IMR-90 (cell line): ENCODE measurements around the gene STAM2. TPM values are rescaled to one million over a fixed set of nuclear protein-coding genes. Genes with fewer than 3 reads are reported as not detected.

Experiments
- ATAC-seq: fragments of 200-7000 bp; cut with Tn5 transposase; 2 replicates; pipeline ENCODE4 v1.9.1; 2020; ENCODE audit warnings: low read depth, mild to moderate bottlenecking, moderate library complexity
- BruUV-seq: library from RNA; stranded (reverse); fragments of 400-500 nt; replicated peaks from 2 replicates; lab custom pipeline; 2021; lab: Mats Ljungman, UMichigan
- CTCF ChIA-PET: fragments of 300-600 bp; formaldehyde crosslinking; extraction: SDS; loops from one replicate; lab custom pipeline; 2021; ENCODE audit warnings: antibody characterized with exemption; lab: Yijun Ruan, JAX
- POLR2A ChIA-PET: fragments of 300-600 bp; sonication (Branson Sonifier 250); formaldehyde crosslinking; loops from one replicate; lab custom pipeline; 2022; ENCODE audit warnings: antibody characterized with exemption; ENCODE audit not compliant: unreplicated experiment; lab: Charles Lee
- DNase-seq: peaks from one replicate; pipeline ENCODE4 v3.0.0; 2013
- H2AFZ ChIP-seq: replicated peaks from 2 replicates; pipeline ENCODE3; 2013; ENCODE audit warnings: low read length, mild to moderate bottlenecking; ENCODE audit not compliant: poor library complexity
- H2AK5ac ChIP-seq: 2 replicates; pipeline ENCODE4 v1.6.1; 2013; ENCODE audit warnings: low read depth, low read length, inconsistent platforms
- H2AK9ac ChIP-seq: replicated peaks from 2 replicates; pipeline ENCODE3; 2013; ENCODE audit warnings: mild to moderate bottlenecking, low read depth, low read length, moderate library complexity; ENCODE audit not compliant: poor library complexity
- H2BK120ac ChIP-seq: 2 replicates; pipeline ENCODE4 v1.6.1; 2013; ENCODE audit warnings: low read depth, low read length, inconsistent platforms
- H2BK15ac ChIP-seq: 3 replicates; pipeline ENCODE4 v1.6.1; 2013; ENCODE audit warnings: low read depth, low read length, inconsistent platforms
- H2BK20ac ChIP-seq: 2 replicates; pipeline ENCODE4 v1.6.1; 2013; ENCODE audit warnings: low read depth, mild to moderate bottlenecking, inconsistent platforms, low read length, moderate library complexity
- H2BK5ac ChIP-seq: 2 replicates; pipeline ENCODE4 v1.6.1; 2013; ENCODE audit warnings: mild to moderate bottlenecking, low read depth, low read length, inconsistent platforms; ENCODE audit not compliant: poor library complexity, severe bottlenecking
- H3K14ac ChIP-seq: replicated peaks from 2 replicates; pipeline ENCODE4 v1.6.1; 2013; ENCODE audit warnings: low read depth, low read length, inconsistent platforms
- H3K18ac ChIP-seq: 2 replicates; pipeline ENCODE4 v1.6.1; 2013; ENCODE audit warnings: low read depth, low read length, control low read depth
- H3K23ac ChIP-seq: 2 replicates; pipeline ENCODE4 v1.6.1; 2013; ENCODE audit warnings: low read depth, low read length, inconsistent platforms
- H3K27ac ChIP-seq: 2 replicates; pipeline ENCODE4 v1.5.1; 2013; ENCODE audit warnings: mild to moderate bottlenecking, control low read depth, low read length; ENCODE audit not compliant: insufficient read depth
- H3K27me3 ChIP-seq: 2 replicates; pipeline ENCODE4 v1.6.1; 2013; ENCODE audit warnings: low read length; ENCODE audit not compliant: control insufficient read depth, insufficient read depth
- H3K36me3 ChIP-seq: 2 replicates; pipeline ENCODE4 v1.6.1; 2013; ENCODE audit warnings: low read length, mixed read lengths; ENCODE audit not compliant: control insufficient read depth, insufficient read depth
- H3K4ac ChIP-seq: 2 replicates; pipeline ENCODE4 v1.6.1; 2013; ENCODE audit warnings: low read depth, low read length, inconsistent platforms
- H3K4me1 ChIP-seq: 2 replicates; pipeline ENCODE4 v1.6.1; 2013; ENCODE audit warnings: low read length, mixed read lengths; ENCODE audit not compliant: control insufficient read depth, insufficient read depth
- H3K4me2 ChIP-seq: 2 replicates; pipeline ENCODE4 v1.6.1; 2013; ENCODE audit warnings: low read depth, mild to moderate bottlenecking, control low read depth, low read length, moderate library complexity
- H3K4me3 ChIP-seq: 2 replicates; pipeline ENCODE4 v1.5.1; 2013; ENCODE audit warnings: low read depth, mild to moderate bottlenecking, control low read depth, low read length, moderate library complexity; ENCODE audit not compliant: insufficient read depth
- H3K56ac ChIP-seq: 2 replicates; pipeline ENCODE4 v1.6.1; 2013; ENCODE audit warnings: low read length, inconsistent platforms; ENCODE audit not compliant: insufficient read depth; ENCODE audit errors: extremely low read depth
- H3K79me1 ChIP-seq, 2 experiments: 2 replicates each; pipeline ENCODE4 v1.6.1; 2013; ENCODE audit warnings: low read length in 2 of 2, inconsistent platforms in 1 of 2, low read depth in 1 of 2
- H3K9ac ChIP-seq: 2 replicates; pipeline ENCODE4 v1.6.1; 2013; ENCODE audit warnings: low read depth, low read length, control low read depth
- H3K9me1 ChIP-seq: 2 replicates; pipeline ENCODE4 v1.6.1; 2013; ENCODE audit warnings: low read length, inconsistent platforms; ENCODE audit not compliant: insufficient read depth
- H3K9me3 ChIP-seq: 2 replicates; pipeline ENCODE4 v1.6.1; 2013; ENCODE audit warnings: low read length; ENCODE audit not compliant: control insufficient read depth, insufficient read depth
- H4K20me1 ChIP-seq: 2 replicates; pipeline ENCODE4 v1.6.1; 2013; ENCODE audit warnings: low read length, inconsistent platforms; ENCODE audit not compliant: insufficient read depth
- H4K5ac ChIP-seq: 2 replicates; pipeline ENCODE4 v1.6.1; 2013; ENCODE audit warnings: mild to moderate bottlenecking, low read depth, low read length, control low read depth
- H4K8ac ChIP-seq, 2 experiments: 2 replicates each; pipeline ENCODE4 v1.6.1; 2013; ENCODE audit warnings: low read depth in 2 of 2, low read length in 2 of 2, control low read depth in 1 of 2, inconsistent platforms in 1 of 2
- H4K91ac ChIP-seq: 2 replicates; pipeline ENCODE4 v1.6.1; 2013; ENCODE audit warnings: low read depth, low read length, inconsistent platforms; ENCODE audit not compliant: insufficient read depth
- BHLHE40 ChIP-seq: fragments of 150-350 bp; IDR thresholded peaks from 2 replicates; pipeline ENCODE4 v1.6.1; 2016; ENCODE audit warnings: mild to moderate bottlenecking, low read depth, low read length
- CEBPB ChIP-seq: IDR thresholded peaks from 2 replicates; pipeline ENCODE4 v1.6.1; 2012; ENCODE audit warnings: low read depth, low read length, improper control_type of control experiment
- CHD1 ChIP-seq: IDR thresholded peaks from 2 replicates; pipeline ENCODE4 v1.6.1; 2012; ENCODE audit warnings: low read depth, low read length, improper control_type of control experiment
- FOS ChIP-seq: fragments of 150-350 bp; IDR thresholded peaks from 2 replicates; pipeline ENCODE4 v1.6.1; 2016; ENCODE audit warnings: low read depth, low read length
- MAFK ChIP-seq: IDR thresholded peaks from 2 replicates; pipeline ENCODE4 v1.6.1; 2012; ENCODE audit warnings: low read depth, low read length, improper control_type of control experiment
- MAZ ChIP-seq: IDR thresholded peaks from 2 replicates; pipeline ENCODE4 v1.6.1; 2012; ENCODE audit warnings: low read depth, mild to moderate bottlenecking, low read length, improper control_type of control experiment, moderate library complexity, borderline replicate concordance
- MXI1 ChIP-seq: IDR thresholded peaks from 2 replicates; pipeline ENCODE4 v1.6.1; 2012; ENCODE audit warnings: low read depth, mild to moderate bottlenecking, low read length, moderate library complexity, borderline replicate concordance
- NFE2L2 ChIP-seq: fragments of 150-350 bp; IDR thresholded peaks from 2 replicates; pipeline ENCODE4 v1.6.1; 2016; ENCODE audit warnings: low read depth, mild to moderate bottlenecking, low read length
- POLR2A ChIP-seq: IDR thresholded peaks from 2 replicates; pipeline ENCODE4 v1.6.1; 2012; ENCODE audit warnings: mild to moderate bottlenecking, low read depth, low read length
- RAD21 ChIP-seq: IDR thresholded peaks from 2 replicates; pipeline ENCODE4 v1.6.1; 2012; ENCODE audit warnings: low read length, improper control_type of control experiment
- RCOR1 ChIP-seq: IDR thresholded peaks from 2 replicates; pipeline ENCODE4 v1.6.1; 2012; ENCODE audit warnings: mild to moderate bottlenecking, low read length, improper control_type of control experiment; ENCODE audit not compliant: insufficient replicate concordance
- RFX5 ChIP-seq: IDR thresholded peaks from 2 replicates; pipeline ENCODE4 v1.8.0; 2012; ENCODE audit warnings: low read depth, mild to moderate bottlenecking, low read length, moderate library complexity
- SMC3 ChIP-seq: fragments of 150-350 bp; IDR thresholded peaks from 2 replicates; pipeline ENCODE4 v1.6.1; 2016; ENCODE audit warnings: low read depth, mild to moderate bottlenecking, antibody characterized with exemption, low read length, moderate library complexity
- WGBS, 2 experiments: methylation state at CpG; one replicate each; pipeline versions ENCODE4 v1.1.5 to v1.1.7; 2013; ENCODE audit warnings: missing lambda C conversion rate in 2 of 2; ENCODE audit not compliant: insufficient read length in 1 of 2; ENCODE audit errors: extremely low coverage in 2 of 2; 5-methylcytosine and 5-hydroxymethylcytosine counted together
- dilution Hi-C: fragments of 300-500 bp; cut with HindIII; formaldehyde crosslinking; loops from one replicate; pipeline ENCODE4 v1.14.3; 2018; ENCODE audit warnings: low sequenced_read_pairs; ENCODE audit not compliant: unreplicated experiment
- in situ Hi-C: fragments of 300-500 bp; cut with MboI; formaldehyde crosslinking; loops from 3 replicates; pipeline ENCODE4 v1.14.3; 2019; ENCODE audit warnings: low sequenced_read_pairs, inconsistent platforms, mixed read lengths
- intact Hi-C: fragments of 100-400 bp; cut with micrococcal nuclease; formaldehyde crosslinking; loops from 2 replicates; pipeline ENCODE4 v1.10.0; 2022
- polyA plus RNA-seq, 3 experiments: library from polyadenylated mRNA; depleted of rRNA; stranded (reverse); fragments of >200 nt; gene quantifications; 2 replicates each; pipeline ENCODE4 v1.2.3, GENCODE V29; 2012; ENCODE audit warnings: low replicate concordance in 1 of 3
- total RNA-seq: library from RNA; depleted of rRNA; stranded (reverse); fragments of >200 nt; gene quantifications from 2 replicates; pipeline ENCODE4 v1.2.3, GENCODE V29; 2012
- TF ChIP-seq, protein P1 (sequence below): fragments of 150-350 bp; IDR thresholded peaks from 2 replicates; pipeline ENCODE4 v1.6.1; 2017; ENCODE audit warnings: mild to moderate bottlenecking, antibody characterized with exemption, low read length, low read depth
- TF ChIP-seq, protein P2 (sequence below): conservative IDR thresholded peaks from 2 replicates; pipeline ENCODE4 v1.5.1; 2012; ENCODE audit warnings: mild to moderate bottlenecking, low read depth, low read length, improper control_type of control experiment

Gene STAM2
- total and polyA plus RNA-seq, 2 of the 4 experiments (the other 2 are of a cell fraction) = 12.5 to 29.2 TPM

DNA sequence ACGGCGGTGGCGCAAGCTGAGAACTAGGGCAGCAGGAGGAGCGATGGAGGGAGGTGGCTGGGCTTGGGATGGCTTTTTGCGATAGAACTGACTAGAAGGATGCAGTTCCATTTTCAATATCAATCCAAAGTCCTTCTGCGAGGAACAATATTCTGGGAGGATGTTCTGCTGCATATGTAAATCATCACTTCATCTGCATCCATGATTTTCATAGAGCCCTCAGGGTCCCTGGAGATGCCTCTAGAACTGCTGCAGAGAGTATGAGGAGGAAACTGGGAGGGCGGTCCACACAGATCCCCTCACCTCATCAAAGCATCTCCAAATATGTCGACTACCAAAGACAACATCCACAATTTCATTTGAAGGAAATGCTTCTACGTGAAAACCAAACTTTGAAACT lies 97.5 kb downstream of the STAM2 start:
- ChIA-PET CTCF (no interaction called here), POLR2A (no interaction called here)
- no peaks in the 10 kb centered on the region for H3K79me1 ChIP-seq
- no peak overlapping the region for H2AK9ac ChIP-seq
- no peak overlapping the region for H3K4ac ChIP-seq
- H3K36me3 ChIP-seq = no peaks in the 10 kb centered on the region
- no peaks in the 10 kb centered on the region; the same call in 1 of the 2 replicates for H3K9me1 ChIP-seq
- H4K91ac ChIP-seq = no peak overlapping the region
- no peak overlapping the region for H3K18ac ChIP-seq
- no peak for DNase-seq
- H3K14ac ChIP-seq = no peak overlapping the region
- intact Hi-C loops = no loop called here
- ATAC-seq = no peak
- no peaks in the 10 kb centered on the region for H4K20me1 ChIP-seq
- H2BK20ac ChIP-seq = no peak overlapping the region
- H3K4me3 ChIP-seq = no peak overlapping the region
- H3K9ac ChIP-seq = no peak overlapping the region
- no peaks in the 10 kb centered on the region for H3K4me1 ChIP-seq
- H3K27ac ChIP-seq = no peak overlapping the region
- H2BK15ac ChIP-seq = no peak overlapping the region
- no peak overlapping the region for H2BK5ac ChIP-seq
- dilution Hi-C loops = no loop called here
- H4K5ac ChIP-seq = no peak overlapping the region
- in situ Hi-C loops = no loop called here
- H3K4me2 ChIP-seq = no peak overlapping the region
- H3K23ac ChIP-seq = no peak overlapping the region
- H2BK120ac ChIP-seq = no peak overlapping the region
- WGBS, 2 experiments = 67% methylated on average over 1 of the region's 9 CpGs; no CpG with 5 or more reads in 1 of the 2 experiments
- TF ChIP-seq NFE2L2 = no peak
- TF ChIP-seq MAFK = no peak
- TF ChIP-seq CEBPB = no peak
- TF ChIP-seq, protein P1, sequence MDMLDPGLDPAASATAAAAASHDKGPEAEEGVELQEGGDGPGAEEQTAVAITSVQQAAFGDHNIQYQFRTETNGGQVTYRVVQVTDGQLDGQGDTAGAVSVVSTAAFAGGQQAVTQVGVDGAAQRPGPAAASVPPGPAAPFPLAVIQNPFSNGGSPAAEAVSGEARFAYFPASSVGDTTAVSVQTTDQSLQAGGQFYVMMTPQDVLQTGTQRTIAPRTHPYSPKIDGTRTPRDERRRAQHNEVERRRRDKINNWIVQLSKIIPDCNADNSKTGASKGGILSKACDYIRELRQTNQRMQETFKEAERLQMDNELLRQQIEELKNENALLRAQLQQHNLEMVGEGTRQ = no peak
- TF ChIP-seq BHLHE40 = no peak
- TF ChIP-seq RCOR1 = no peak
- TF ChIP-seq RAD21 = no peak
- TF ChIP-seq, protein P2, sequence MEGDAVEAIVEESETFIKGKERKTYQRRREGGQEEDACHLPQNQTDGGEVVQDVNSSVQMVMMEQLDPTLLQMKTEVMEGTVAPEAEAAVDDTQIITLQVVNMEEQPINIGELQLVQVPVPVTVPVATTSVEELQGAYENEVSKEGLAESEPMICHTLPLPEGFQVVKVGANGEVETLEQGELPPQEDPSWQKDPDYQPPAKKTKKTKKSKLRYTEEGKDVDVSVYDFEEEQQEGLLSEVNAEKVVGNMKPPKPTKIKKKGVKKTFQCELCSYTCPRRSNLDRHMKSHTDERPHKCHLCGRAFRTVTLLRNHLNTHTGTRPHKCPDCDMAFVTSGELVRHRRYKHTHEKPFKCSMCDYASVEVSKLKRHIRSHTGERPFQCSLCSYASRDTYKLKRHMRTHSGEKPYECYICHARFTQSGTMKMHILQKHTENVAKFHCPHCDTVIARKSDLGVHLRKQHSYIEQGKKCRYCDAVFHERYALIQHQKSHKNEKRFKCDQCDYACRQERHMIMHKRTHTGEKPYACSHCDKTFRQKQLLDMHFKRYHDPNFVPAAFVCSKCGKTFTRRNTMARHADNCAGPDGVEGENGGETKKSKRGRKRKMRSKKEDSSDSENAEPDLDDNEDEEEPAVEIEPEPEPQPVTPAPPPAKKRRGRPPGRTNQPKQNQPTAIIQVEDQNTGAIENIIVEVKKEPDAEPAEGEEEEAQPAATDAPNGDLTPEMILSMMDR = no peak
- no peak for TF ChIP-seq RFX5
- TF ChIP-seq POLR2A = no peak
- no peak for TF ChIP-seq CHD1
- TF ChIP-seq FOS = no peak
- no peak for TF ChIP-seq MAZ
- TF ChIP-seq SMC3 = no peak
- no peak for TF ChIP-seq MXI1
- H3K9me3 ChIP-seq = 0 out of 2 replicates have a peak, but pooled peaks cover 2% of the 10 kb centered on the region
- no peak overlapping the region for H2AK5ac ChIP-seq
- no peak overlapping the region for H3K56ac ChIP-seq
- peaks cover 2% of the 10 kb centered on the region for H3K27me3 ChIP-seq
- BruUV-seq = no TSS peak
- no peak overlapping the region for H2AFZ ChIP-seq
- H4K8ac ChIP-seq = no peak overlapping the region
